Fibroblast of skin of right biceps (primary cell): Measurements from ENCODE around the gene RSPO4.
"Not testable (repeated sequence)": the region's sequence is repeated elsewhere in the genome, so short reads cannot be mapped to it uniquely, and the experiment has no call there.

Source experiments
- DNase-seq: peaks from one replicate; pipeline ENCODE4 v3.0.0-alpha.2; 2013

RSPO4 gene

GRCh38 chr20:1003920-1004697 is 2.0 kb upstream of the RSPO4 start:
- no peak for DNase-seq

GRCh38 chr20:1002682-1003561 is 811 bp upstream of the RSPO4 start:
- DNase-seq, result no peak

GRCh38 chr20:1001116-1001515 is 995 bp downstream of the RSPO4 start:
- no peak for DNase-seq

- DNase-seq, result no peak
Measured at GRCh38 chr20:998231-998830, 3.8 kb downstream of the RSPO4 start.

- no peak for DNase-seq
Measured at GRCh38 chr20:997486-997885, 4.6 kb downstream of the RSPO4 start.

GRCh38 chr20:997016-997415 is 5.1 kb downstream of the RSPO4 start:
- no peak for DNase-seq

GRCh38 chr20:995170-995569 is 6.9 kb downstream of the RSPO4 start:
- DNase-seq, result no peak

- DNase-seq, result no peak
Measured at GRCh38 chr20:992801-993535, 9.1 kb downstream of the RSPO4 start.

GRCh38 chr20:991850-992249 is 10.3 kb downstream of the RSPO4 start:
- DNase-seq, result no peak

GRCh38 chr20:990293-990959 is 11.7 kb downstream of the RSPO4 start:
- DNase-seq, result no peak

GRCh38 chr20:988272-988671 is 13.8 kb downstream of the RSPO4 start:
- no peak for DNase-seq

GRCh38 chr20:987677-988076 is 14.4 kb downstream of the RSPO4 start:
- no peak for DNase-seq

GRCh38 chr20:986733-987355 is 15.3 kb downstream of the RSPO4 start:
- no peak for DNase-seq

- DNase-seq, result not testable (repeated sequence)
Measured at GRCh38 chr20:984994-985393, 17.1 kb downstream of the RSPO4 start.

GRCh38 chr20:982754-983153 is 19.4 kb downstream of the RSPO4 start:
- DNase-seq, result no peak

GRCh38 chr20:977021-977420 is 25.1 kb downstream of the RSPO4 start:
- no peak for DNase-seq

GRCh38 chr20:976033-976432 is 26.1 kb downstream of the RSPO4 start:
- DNase-seq, result no peak

GRCh38 chr20:973785-974194 is 28.3 kb downstream of the RSPO4 start:
- DNase-seq, result peak; percentile 70

- DNase-seq, result no peak
Measured at GRCh38 chr20:972256-972655, 29.9 kb downstream of the RSPO4 start.

- no peak for DNase-seq
Measured at GRCh38 chr20:971346-971745, 30.8 kb downstream of the RSPO4 start.

- no peak for DNase-seq
Measured at GRCh38 chr20:969868-970267, 32.2 kb downstream of the RSPO4 start.
